Ectodermal cell (in vitro differentiated cells): ENCODE measurements around the gene ARL6IP5.

Experiments used
- H3K27ac ChIP-seq: 2 replicates; pipeline ENCODE4 v1.7.0; 2013; ENCODE audit warnings: mild to moderate bottlenecking, low read depth, low read length; ENCODE audit not compliant: insufficient read depth, poor library complexity, severe bottlenecking
- H3K27me3 ChIP-seq: 2 replicates; pipeline ENCODE4 v1.7.0; 2013; ENCODE audit warnings: mild to moderate bottlenecking, low read length; ENCODE audit not compliant: insufficient read depth, control insufficient read depth, poor library complexity, severe bottlenecking
- H3K36me3 ChIP-seq: one replicate; pipeline ENCODE4 v1.7.0; 2013; ENCODE audit warnings: low read length; ENCODE audit not compliant: control insufficient read depth, insufficient read depth
- H3K4me1 ChIP-seq: one replicate; pipeline ENCODE4 v1.7.0; 2013; ENCODE audit warnings: low read length; ENCODE audit not compliant: control insufficient read depth, insufficient read depth
- H3K4me3 ChIP-seq: 2 replicates; pipeline ENCODE4 v1.7.0; 2013; ENCODE audit warnings: low read depth, low read length, control low read depth; ENCODE audit not compliant: insufficient read depth
- H3K9me3 ChIP-seq: 2 replicates; pipeline ENCODE4 v1.7.0; 2013; ENCODE audit warnings: mild to moderate bottlenecking, low read length, moderate library complexity; ENCODE audit not compliant: control insufficient read depth
- WGBS, 2 experiments: methylation state at CpG; one replicate each; pipeline ENCODE4 v1.1.7; 2013; ENCODE audit warnings: missing lambda C conversion rate in 2 of 2; 5-methylcytosine and 5-hydroxymethylcytosine counted together

Gene ARL6IP5

GRCh38 chr3:69115731-69116130 lies 31.0 kb downstream of the ARL6IP5 start:
- no peaks in the 10 kb centered on the region for H3K9me3 ChIP-seq
- H3K27ac ChIP-seq = no peak overlapping the region
- H3K36me3 ChIP-seq = no peaks in the 10 kb centered on the region
- WGBS, 2 experiments = 100% methylated on average over 1 to 2 of the region's 2 CpGs
- H3K27me3 ChIP-seq = no peaks in the 10 kb centered on the region
- no peak overlapping the region for H3K4me3 ChIP-seq
- H3K4me1 ChIP-seq = no peaks in the 10 kb centered on the region

- H3K9me3 ChIP-seq = no peaks in the 10 kb centered on the region
- H3K27me3 ChIP-seq = no peaks in the 10 kb centered on the region
- no peak overlapping the region for H3K27ac ChIP-seq
- no peaks in the 10 kb centered on the region for H3K36me3 ChIP-seq
- 92 to 93% methylated on average over 3 of the region's 4 CpGs for WGBS, 2 experiments
- no peak overlapping the region for H3K4me3 ChIP-seq
- no peaks in the 10 kb centered on the region for H3K4me1 ChIP-seq
Measured at GRCh38 chr3:69116162-69116561, 31.4 kb downstream of the ARL6IP5 start.

GRCh38 chr3:69116897-69117296 lies 32.2 kb downstream of the ARL6IP5 start:
- Histone ChIP-seq H3K27ac (no peak overlapping the region), H3K4me3 (no peak overlapping the region), H3K36me3 (no peaks in the 10 kb centered on the region), H3K4me1 (no peaks in the 10 kb centered on the region), H3K27me3 (no peaks in the 10 kb centered on the region), H3K9me3 (no peaks in the 10 kb centered on the region)
- WGBS, 2 experiments = 87% methylated on average over 3 of the region's 3 CpGs

GRCh38 chr3:69118555-69118954 lies 33.8 kb downstream of the ARL6IP5 start:
- H3K27me3 ChIP-seq = no peaks in the 10 kb centered on the region
- no peak overlapping the region for H3K4me3 ChIP-seq
- H3K36me3 ChIP-seq = no peaks in the 10 kb centered on the region
- WGBS, 2 experiments = 94 to 95% methylated on average over 12 of the region's 12 CpGs
- no peaks in the 10 kb centered on the region for H3K4me1 ChIP-seq
- no peak overlapping the region for H3K27ac ChIP-seq
- H3K9me3 ChIP-seq = no peaks in the 10 kb centered on the region

- H3K9me3 ChIP-seq = no peaks in the 10 kb centered on the region
- no peak overlapping the region for H3K27ac ChIP-seq
- no peaks in the 10 kb centered on the region for H3K36me3 ChIP-seq
- no peaks in the 10 kb centered on the region for H3K4me1 ChIP-seq
- H3K27me3 ChIP-seq = no peaks in the 10 kb centered on the region
- H3K4me3 ChIP-seq = no peak overlapping the region
- 89 to 90% methylated on average over 6 of the region's 6 CpGs for WGBS, 2 experiments
Measured at GRCh38 chr3:69119138-69119537, 34.4 kb downstream of the ARL6IP5 start.

- H3K9me3 ChIP-seq = no peaks in the 10 kb centered on the region
- no peak overlapping the region for H3K27ac ChIP-seq
- no peaks in the 10 kb centered on the region for H3K4me1 ChIP-seq
- WGBS, 2 experiments = 94 to 97% methylated on average over 4 to 5 of the region's 5 CpGs
- H3K27me3 ChIP-seq = no peaks in the 10 kb centered on the region
- no peak overlapping the region for H3K4me3 ChIP-seq
- H3K36me3 ChIP-seq = no peaks in the 10 kb centered on the region
Measured at GRCh38 chr3:69119681-69120080, 34.9 kb downstream of the ARL6IP5 start.

- no peak overlapping the region for H3K27ac ChIP-seq
- no peaks in the 10 kb centered on the region for H3K27me3 ChIP-seq
- no peaks in the 10 kb centered on the region for H3K9me3 ChIP-seq
- H3K4me1 ChIP-seq = no peaks in the 10 kb centered on the region
- no peak overlapping the region for H3K4me3 ChIP-seq
- no peaks in the 10 kb centered on the region for H3K36me3 ChIP-seq
- 7% methylated on average over 1 of the region's 1 CpG for WGBS, 2 experiments
Measured at GRCh38 chr3:69120879-69121464, 36.2 kb downstream of the ARL6IP5 start.

- WGBS, 2 experiments = 95% methylated on average over 6 of the region's 6 CpGs
- Histone ChIP-seq H3K36me3 (no peaks in the 10 kb centered on the region), H3K4me1 (no peaks in the 10 kb centered on the region), H3K27ac (no peak overlapping the region), H3K27me3 (no peaks in the 10 kb centered on the region), H3K4me3 (no peak overlapping the region), H3K9me3 (no peaks in the 10 kb centered on the region)
Measured at GRCh38 chr3:69121513-69121912, 36.8 kb downstream of the ARL6IP5 start.

GRCh38 chr3:69121950-69122349 lies 37.2 kb downstream of the ARL6IP5 start:
- H3K4me1 ChIP-seq = no peaks in the 10 kb centered on the region
- WGBS, 2 experiments = 88 to 94% methylated on average over 8 of the region's 8 CpGs

GRCh38 chr3:69122403-69122802 lies 37.7 kb downstream of the ARL6IP5 start, which contains the start of gene LMOD3:
LMOD3 (minus strand) TSS chr3:69122595; CDS start chr3:69122386, 209 bp downstream.
- Histone ChIP-seq H3K36me3 (no peaks in the 10 kb centered on the region), H3K4me1 (no peaks in the 10 kb centered on the region), H3K9me3 (no peaks in the 10 kb centered on the region), H3K27ac (no peak within 1 kb of the TSS), H3K4me3 (no peak within 1 kb of the TSS), H3K27me3 (no peaks in the 10 kb centered on the region)
- WGBS, 2 experiments = 94 to 96% methylated on average over 3 of the region's 3 CpGs

More at GRCh38 chr3:69121950-69122349, 37.2 kb downstream of the ARL6IP5 start:
- no peaks in the 10 kb centered on the region for H3K36me3 ChIP-seq
- H3K27ac ChIP-seq = no peak overlapping the region
- H3K27me3 ChIP-seq = no peaks in the 10 kb centered on the region
- no peaks in the 10 kb centered on the region for H3K9me3 ChIP-seq
- H3K4me3 ChIP-seq = no peak overlapping the region

GRCh38 chr3:69126216-69126615 lies 41.5 kb downstream of the ARL6IP5 start:
- no peaks in the 10 kb centered on the region for H3K4me1 ChIP-seq
- 89 to 91% methylated on average over 3 of the region's 3 CpGs for WGBS, 2 experiments
- H3K9me3 ChIP-seq = no peaks in the 10 kb centered on the region
- no peak overlapping the region for H3K4me3 ChIP-seq
- H3K27ac ChIP-seq = no peak overlapping the region
- no peaks in the 10 kb centered on the region for H3K36me3 ChIP-seq
- no peaks in the 10 kb centered on the region for H3K27me3 ChIP-seq
